Myometrial cell (primary cell): Measurements from ENCODE around the gene PLB1. TPM values are rescaled to one million over a fixed set of nuclear protein-coding genes. Genes with fewer than 3 reads are reported as not detected.

Experiments used
- total RNA-seq: library from RNA; depleted of rRNA; stranded (reverse); fragments of >200 nt; gene quantifications from 2 replicates; pipeline ENCODE4 v1.2.3, GENCODE V29; 2015

PLB1 gene
- 1.9 and 4.6 TPM in 2 replicates for total RNA-seq

GRCh38 chr2:28495551-28496250, at the start of gene PLB1:
TSS of gene PLB1 (plus strand) at chr2:28496060. CDS start at chr2:28496115, 55 bp downstream.

Other genes starting within 250 kb of the PLB1 start
- gene FOSL2, start 103.2 kb upstream of the PLB1 start, total RNA-seq: 47.5 and 54.5 TPM in 2 replicates